ENCODE results near the gene SLC9A1.
A peak's percentile ranks its signal among the peaks of the same experiment; 100 is the strongest.

The SLC9A1 gene

GRCh38 chr1:27101696-27102095, 53.2 kb downstream of the SLC9A1 start:
- DNase-seq = no peak

GRCh38 chr1:27101054-27101491, 53.9 kb downstream of the SLC9A1 start:
- no peak for DNase-seq

GRCh38 chr1:27100335-27101053, 54.4 kb downstream of the SLC9A1 start:
- no peak for DNase-seq

GRCh38 chr1:27099587-27100334, 55.2 kb downstream of the SLC9A1 start:
- DNase-seq = peak; percentile 92

- DNase-seq = peak; percentile 91
Measured at GRCh38 chr1:27099135-27099586, 55.8 kb downstream of the SLC9A1 start.

- DNase-seq = no peak
Measured at GRCh38 chr1:27098431-27099134, 56.3 kb downstream of the SLC9A1 start.

- peak; percentile 70 for DNase-seq
Measured at GRCh38 chr1:27097484-27097917, 57.4 kb downstream of the SLC9A1 start.

- DNase-seq = no peak
Measured at GRCh38 chr1:27095576-27095975, 59.3 kb downstream of the SLC9A1 start.

- no peak for DNase-seq
Measured at GRCh38 chr1:27092888-27093287, 62.0 kb downstream of the SLC9A1 start.

- DNase-seq = no peak
Measured at GRCh38 chr1:27090911-27091310, 64.0 kb downstream of the SLC9A1 start.

- DNase-seq = no peak
Measured at GRCh38 chr1:27087371-27088220, 67.3 kb downstream of the SLC9A1 start.

GRCh38 chr1:27086628-27087027, 68.3 kb downstream of the SLC9A1 start:
- DNase-seq = no peak

- no peak for DNase-seq
Measured at GRCh38 chr1:27086026-27086425, 68.9 kb downstream of the SLC9A1 start.

GRCh38 chr1:27084107-27084506, 70.8 kb downstream of the SLC9A1 start:
- no peak for DNase-seq

GRCh38 chr1:27077968-27078367, 77.0 kb downstream of the SLC9A1 start:
- no peak for DNase-seq

GRCh38 chr1:27076803-27077202, 78.1 kb downstream of the SLC9A1 start:
- DNase-seq = no peak

GRCh38 chr1:27074175-27074780, 80.6 kb downstream of the SLC9A1 start:
- no peak for DNase-seq

GRCh38 chr1:27071049-27071416, 83.9 kb downstream of the SLC9A1 start:
- DNase-seq = no peak

GRCh38 chr1:27070390-27071048, 84.4 kb downstream of the SLC9A1 start:
- peak; percentile 70 for DNase-seq

- DNase-seq = no peak
Measured at GRCh38 chr1:27068922-27069321, 86.0 kb downstream of the SLC9A1 start.

GRCh38 chr1:27065999-27066630, 88.8 kb downstream of the SLC9A1 start:
- DNase-seq = no peak
